ENCODE measurements around the gene G6PC3. TPM values are rescaled to one million over a fixed set of nuclear protein-coding genes. Genes with fewer than 3 reads are reported as not detected.
"Not testable (repeated sequence)": the region's sequence is repeated elsewhere in the genome, so short reads cannot be mapped to it uniquely, and the experiment has no call there.

G6PC3 gene, protein sequence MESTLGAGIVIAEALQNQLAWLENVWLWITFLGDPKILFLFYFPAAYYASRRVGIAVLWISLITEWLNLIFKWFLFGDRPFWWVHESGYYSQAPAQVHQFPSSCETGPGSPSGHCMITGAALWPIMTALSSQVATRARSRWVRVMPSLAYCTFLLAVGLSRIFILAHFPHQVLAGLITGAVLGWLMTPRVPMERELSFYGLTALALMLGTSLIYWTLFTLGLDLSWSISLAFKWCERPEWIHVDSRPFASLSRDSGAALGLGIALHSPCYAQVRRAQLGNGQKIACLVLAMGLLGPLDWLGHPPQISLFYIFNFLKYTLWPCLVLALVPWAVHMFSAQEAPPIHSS
- total RNA-seq (ENCODE audit: unreplicated experiment) = 113 TPM
- long read RNA-seq, transcript G6PC3-201 (6 exons, 1,533 nt) = major isoform, 32 of 43 reads
- long read RNA-seq, partial matches to known transcripts = 2 of 43 reads
- long read RNA-seq, other reads (novel, unspliced or antisense) = 5 of 43 reads

- Mint-ChIP-seq H3K27me3 (ENCODE audit: unreplicated experiment) (peaks cover 18% of the 10 kb centered on the region), H3K9me3 (ENCODE audit: unreplicated experiment) (no peaks in the 10 kb centered on the region), H3K4me3 (ENCODE audit: unreplicated experiment) (peak within 1 kb of the TSS; percentile 97), H3K27ac (ENCODE audit: unreplicated experiment) (peak within 1 kb of the TSS; percentile 87), H3K4me1 (ENCODE audit: unreplicated experiment) (peaks cover 29% of the 10 kb centered on the region), H3K36me3 (ENCODE audit: low read depth, unreplicated experiment) (peaks cover 4% of the 10 kb centered on the region)
- no peak for TF ChIP-seq CTCF (IDR thresholded peaks at IDR 0.05; ENCODE audit: unreplicated experiment)
- peak; percentile 95 for DNase-seq (ENCODE audit: low spot score)
These were observed at the start of gene G6PC3 for GRCh38 chr17:44070455-44071197. Gene G6PC3 (plus strand): TSS chr17:44070735. CDS start chr17:44070966, 231 bp downstream.

DNA sequence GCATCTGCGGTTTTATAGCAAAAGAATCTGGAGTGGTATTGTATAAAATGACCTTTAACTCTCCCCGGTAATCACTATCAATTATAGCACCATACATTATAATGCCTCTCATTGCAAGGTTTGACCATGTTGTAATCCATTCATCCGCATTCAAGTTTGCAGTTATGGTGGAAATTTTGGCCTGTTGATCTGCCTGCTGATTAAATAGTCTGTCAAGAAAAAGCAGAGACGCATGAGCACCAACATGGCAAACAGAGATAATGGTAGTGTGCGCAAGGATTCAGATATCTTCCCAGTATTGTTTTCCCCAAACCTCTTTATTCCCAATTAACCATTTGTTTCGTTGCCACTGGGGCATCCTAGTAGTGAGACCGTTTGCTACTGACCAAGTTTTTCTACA is 49.3 kb upstream of the G6PC3 start:
- H3K27ac Mint-ChIP-seq (ENCODE audit: unreplicated experiment); H3K36me3 Mint-ChIP-seq (ENCODE audit: low read depth, unreplicated experiment); H3K9me3 Mint-ChIP-seq (ENCODE audit: unreplicated experiment); H3K4me3 Mint-ChIP-seq (ENCODE audit: unreplicated experiment); H3K27me3 Mint-ChIP-seq (ENCODE audit: unreplicated experiment); DNase-seq (ENCODE audit: low spot score): not testable (repeated sequence)
- peaks cover 25% of the 10 kb centered on the region for H3K4me1 Mint-ChIP-seq (ENCODE audit: unreplicated experiment)

GRCh38 chr17:44022246-44022645 is 48.3 kb upstream of the G6PC3 start:
- TF ChIP-seq CTCF (IDR thresholded peaks at IDR 0.05; ENCODE audit: unreplicated experiment) = no peak
- peaks cover 7% of the 10 kb centered on the region for H3K36me3 Mint-ChIP-seq (ENCODE audit: low read depth, unreplicated experiment)
- peaks cover 21% of the 10 kb centered on the region for H3K4me1 Mint-ChIP-seq (ENCODE audit: unreplicated experiment)
- no peak overlapping the region for H3K4me3 Mint-ChIP-seq (ENCODE audit: unreplicated experiment)
- H3K27me3 Mint-ChIP-seq (ENCODE audit: unreplicated experiment) = no peaks in the 10 kb centered on the region
- no peak for DNase-seq (ENCODE audit: low spot score)
- no peaks in the 10 kb centered on the region for H3K9me3 Mint-ChIP-seq (ENCODE audit: unreplicated experiment)
- H3K27ac Mint-ChIP-seq (ENCODE audit: unreplicated experiment) = peak overlapping the region; percentile 72

GRCh38 chr17:44023545-44024270 is 46.8 kb upstream of the G6PC3 start:
- H3K27ac Mint-ChIP-seq (ENCODE audit: unreplicated experiment) = peak overlapping the region; percentile 77
- DNase-seq (ENCODE audit: low spot score) = no peak
- no peak for TF ChIP-seq CTCF (IDR thresholded peaks at IDR 0.05; ENCODE audit: unreplicated experiment)
- H3K9me3 Mint-ChIP-seq (ENCODE audit: unreplicated experiment) = no peaks in the 10 kb centered on the region
- peaks cover 7% of the 10 kb centered on the region for H3K36me3 Mint-ChIP-seq (ENCODE audit: low read depth, unreplicated experiment)
- H3K27me3 Mint-ChIP-seq (ENCODE audit: unreplicated experiment) = no peaks in the 10 kb centered on the region
- H3K4me1 Mint-ChIP-seq (ENCODE audit: unreplicated experiment) = peaks cover 21% of the 10 kb centered on the region
- peak overlapping the region; percentile 51 for H3K4me3 Mint-ChIP-seq (ENCODE audit: unreplicated experiment)

- H3K9me3 Mint-ChIP-seq (ENCODE audit: unreplicated experiment) = no peaks in the 10 kb centered on the region
- peaks cover 9% of the 10 kb centered on the region for H3K36me3 Mint-ChIP-seq (ENCODE audit: low read depth, unreplicated experiment)
- peaks cover 24% of the 10 kb centered on the region for H3K4me1 Mint-ChIP-seq (ENCODE audit: unreplicated experiment)
- peaks cover under 1% of the 10 kb centered on the region for H3K27me3 Mint-ChIP-seq (ENCODE audit: unreplicated experiment)
- H3K27ac Mint-ChIP-seq (ENCODE audit: unreplicated experiment) = no peak overlapping the region
- H3K4me3 Mint-ChIP-seq (ENCODE audit: unreplicated experiment) = no peak overlapping the region
- no peak for DNase-seq (ENCODE audit: low spot score)
- no peak for TF ChIP-seq CTCF (IDR thresholded peaks at IDR 0.05; ENCODE audit: unreplicated experiment)
These were observed 46.3 kb upstream of the G6PC3 start for GRCh38 chr17:44024271-44024663.

Data from endothelial cell (in vitro differentiated cells).